ENCODE results near the gene MME. TPM values are rescaled to one million over a fixed set of nuclear protein-coding genes. Genes with fewer than 3 reads are reported as not detected.
"Not testable (repeated sequence)": the region's sequence is repeated elsewhere in the genome, so short reads cannot be mapped to it uniquely, and the experiment has no call there.

The MME gene
- total RNA-seq, 2 donors from 2014 or later = 0.18 to 0.45 TPM

DNA sequence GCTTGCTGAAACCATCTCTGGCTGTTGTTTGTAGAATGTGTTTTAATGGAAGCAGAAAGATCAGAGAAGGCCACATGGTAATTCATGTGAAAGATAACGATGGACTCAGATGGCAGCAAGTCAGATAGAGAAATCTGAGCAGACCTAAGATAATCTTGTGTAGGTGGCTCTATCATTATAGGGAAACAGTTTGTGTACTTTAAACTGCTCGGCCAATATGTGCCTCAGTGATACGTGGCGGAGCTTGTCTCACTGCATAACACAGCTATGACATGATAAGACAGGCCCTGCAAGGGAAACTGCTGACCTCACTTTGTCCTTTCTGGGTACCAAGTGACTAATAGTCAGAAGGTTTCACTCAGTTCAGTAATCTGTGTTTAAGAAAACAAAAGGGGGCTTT lies 51.0 kb downstream of the MME start:
- no peaks in the 10 kb centered on the region for H3K9me3 ChIP-seq (ENCODE audit: control insufficient read depth, low read length, poor library complexity, severe bottlenecking)
- no peak for ATAC-seq
- no peak for DNase-seq
- Mint-ChIP-seq H3K4me1 (no peaks in the 10 kb centered on the region), H3K4me3 (no peak overlapping the region), H3K36me3 (ENCODE audit: low read depth) (no peaks in the 10 kb centered on the region), H3K27me3 (no peaks in the 10 kb centered on the region), H3K27ac (no peak overlapping the region)

- not testable (repeated sequence) for H3K27me3 Mint-ChIP-seq; H3K36me3 Mint-ChIP-seq (ENCODE audit: low read depth); DNase-seq; ATAC-seq; H3K4me1 Mint-ChIP-seq; H3K4me3 Mint-ChIP-seq; H3K9me3 ChIP-seq (ENCODE audit: control insufficient read depth, low read length, poor library complexity, severe bottlenecking); H3K27ac Mint-ChIP-seq
Measured at GRCh38 chr3:155134311-155134710, 54.2 kb downstream of the MME start.

GRCh38 chr3:155135003-155135402 lies 54.9 kb downstream of the MME start:
- DNase-seq (no peak), ATAC-seq (no peak)
- Mint-ChIP-seq H3K4me3 (no peak overlapping the region), H3K36me3 (ENCODE audit: low read depth) (no peaks in the 10 kb centered on the region), H3K4me1 (no peaks in the 10 kb centered on the region), H3K27ac (no peak overlapping the region), H3K27me3 (no peaks in the 10 kb centered on the region)
- no peaks in the 10 kb centered on the region for H3K9me3 ChIP-seq (ENCODE audit: control insufficient read depth, low read length, poor library complexity, severe bottlenecking)

DNA sequence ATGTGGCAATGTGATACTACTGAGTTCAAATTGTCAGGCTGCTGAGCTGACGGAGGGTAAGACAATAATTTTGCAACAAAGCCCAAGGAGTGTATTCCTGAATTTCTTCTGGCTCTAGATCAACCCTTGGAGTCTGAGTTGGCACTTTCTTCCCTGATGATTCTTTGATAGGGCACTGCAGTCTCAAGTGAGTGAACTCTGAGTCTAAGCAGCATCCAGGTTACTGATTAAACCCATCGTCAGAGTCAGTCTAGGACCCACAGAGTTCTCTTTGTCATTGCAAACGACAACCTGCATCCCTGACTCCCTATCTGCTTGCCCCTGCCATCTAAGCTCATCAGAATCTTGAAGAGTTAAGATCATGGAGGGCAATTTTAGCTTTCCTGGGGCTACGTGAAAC lies 58.6 kb downstream of the MME start:
- ATAC-seq = no peak
- DNase-seq = no peak
- no peaks in the 10 kb centered on the region for H3K9me3 ChIP-seq (ENCODE audit: control insufficient read depth, low read length, poor library complexity, severe bottlenecking)
- Mint-ChIP-seq H3K27ac (no peak overlapping the region), H3K36me3 (ENCODE audit: low read depth) (no peaks in the 10 kb centered on the region), H3K4me1 (no peaks in the 10 kb centered on the region), H3K27me3 (no peaks in the 10 kb centered on the region), H3K4me3 (no peak overlapping the region)

DNA sequence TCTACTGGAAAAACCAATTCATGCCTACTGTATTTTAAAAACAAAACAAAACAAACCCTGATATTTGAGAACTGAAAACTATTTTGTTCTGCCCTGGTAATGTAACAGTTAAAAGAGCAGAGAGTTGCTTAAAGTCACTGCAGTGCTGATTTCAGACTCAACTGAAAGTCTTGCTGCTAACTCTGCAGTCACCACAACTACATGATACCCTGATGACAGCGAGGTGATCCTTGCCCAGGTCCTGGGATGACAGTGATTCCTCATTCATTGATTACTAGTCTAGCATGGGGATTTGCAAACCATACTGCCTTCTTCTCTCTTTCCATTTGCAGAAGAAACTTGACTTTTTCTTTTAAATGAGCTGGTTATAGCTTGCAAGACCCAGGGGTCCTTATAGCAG lies 67.5 kb downstream of the MME start:
- Mint-ChIP-seq H3K27me3 (no peaks in the 10 kb centered on the region), H3K36me3 (ENCODE audit: low read depth) (no peaks in the 10 kb centered on the region), H3K4me1 (no peaks in the 10 kb centered on the region), H3K4me3 (no peak overlapping the region), H3K27ac (no peak overlapping the region)
- no peak for ATAC-seq
- H3K9me3 ChIP-seq (ENCODE audit: control insufficient read depth, low read length, poor library complexity, severe bottlenecking) = no peaks in the 10 kb centered on the region
- no peak for DNase-seq

- no peak overlapping the region for H3K4me3 Mint-ChIP-seq
- H3K27me3 Mint-ChIP-seq = no peaks in the 10 kb centered on the region
- H3K36me3 Mint-ChIP-seq (ENCODE audit: low read depth) = no peaks in the 10 kb centered on the region
- peaks cover 2% of the 10 kb centered on the region for H3K4me1 Mint-ChIP-seq
- ATAC-seq (no peak), DNase-seq (no peak)
- no peak overlapping the region for H3K27ac Mint-ChIP-seq
- no peaks in the 10 kb centered on the region for H3K9me3 ChIP-seq (ENCODE audit: control insufficient read depth, low read length, poor library complexity, severe bottlenecking)
Measured at GRCh38 chr3:155149494-155149893, 69.4 kb downstream of the MME start.

- H3K9me3 ChIP-seq (ENCODE audit: control insufficient read depth, low read length, poor library complexity, severe bottlenecking) = no peaks in the 10 kb centered on the region
- no peak for DNase-seq
- ATAC-seq = no peak
- Mint-ChIP-seq H3K36me3 (ENCODE audit: low read depth) (no peaks in the 10 kb centered on the region), H3K4me1 (peaks cover 2% of the 10 kb centered on the region), H3K27me3 (no peaks in the 10 kb centered on the region), H3K27ac (no peak overlapping the region), H3K4me3 (no peak overlapping the region)
Measured at GRCh38 chr3:155153242-155154186, 73.4 kb downstream of the MME start.

- Mint-ChIP-seq H3K4me1 (peaks cover 2% of the 10 kb centered on the region), H3K27me3 (no peaks in the 10 kb centered on the region), H3K27ac (no peak overlapping the region), H3K4me3 (no peak overlapping the region), H3K36me3 (ENCODE audit: low read depth) (no peaks in the 10 kb centered on the region)
- ATAC-seq = no peak
- no peaks in the 10 kb centered on the region for H3K9me3 ChIP-seq (ENCODE audit: control insufficient read depth, low read length, poor library complexity, severe bottlenecking)
- DNase-seq = no peak
Measured at GRCh38 chr3:155154255-155154654, 74.1 kb downstream of the MME start.

- DNase-seq (no peak), ATAC-seq (no peak)
- H3K36me3 Mint-ChIP-seq (ENCODE audit: low read depth) = no peaks in the 10 kb centered on the region
- H3K4me1 Mint-ChIP-seq = peaks cover 2% of the 10 kb centered on the region
- H3K27ac Mint-ChIP-seq = no peak overlapping the region
- no peaks in the 10 kb centered on the region for H3K9me3 ChIP-seq (ENCODE audit: control insufficient read depth, low read length, poor library complexity, severe bottlenecking)
- H3K4me3 Mint-ChIP-seq = no peak overlapping the region
- H3K27me3 Mint-ChIP-seq = no peaks in the 10 kb centered on the region
Measured at GRCh38 chr3:155158346-155159037, 78.4 kb downstream of the MME start.

DNA sequence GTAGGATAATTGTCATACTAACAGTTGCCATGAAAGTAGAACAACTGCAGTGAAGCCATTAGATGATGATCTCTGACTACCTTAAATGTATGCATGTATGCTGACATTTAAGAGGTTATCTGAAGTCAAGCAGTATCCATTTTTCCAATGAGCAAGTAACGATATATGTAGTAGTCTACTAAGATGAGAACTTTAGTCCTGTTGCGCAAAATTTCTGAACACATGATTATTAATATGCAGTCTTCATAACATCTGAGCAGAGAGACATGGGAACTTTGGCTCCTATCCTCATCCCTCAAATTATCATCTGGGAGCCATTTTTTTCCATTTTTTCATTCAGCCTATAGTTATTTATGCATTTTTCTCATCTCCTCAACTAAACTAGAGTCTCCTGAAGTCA lies 79.2 kb downstream of the MME start:
- ATAC-seq (no peak), DNase-seq (no peak)
- no peaks in the 10 kb centered on the region for H3K27me3 Mint-ChIP-seq

DNA sequence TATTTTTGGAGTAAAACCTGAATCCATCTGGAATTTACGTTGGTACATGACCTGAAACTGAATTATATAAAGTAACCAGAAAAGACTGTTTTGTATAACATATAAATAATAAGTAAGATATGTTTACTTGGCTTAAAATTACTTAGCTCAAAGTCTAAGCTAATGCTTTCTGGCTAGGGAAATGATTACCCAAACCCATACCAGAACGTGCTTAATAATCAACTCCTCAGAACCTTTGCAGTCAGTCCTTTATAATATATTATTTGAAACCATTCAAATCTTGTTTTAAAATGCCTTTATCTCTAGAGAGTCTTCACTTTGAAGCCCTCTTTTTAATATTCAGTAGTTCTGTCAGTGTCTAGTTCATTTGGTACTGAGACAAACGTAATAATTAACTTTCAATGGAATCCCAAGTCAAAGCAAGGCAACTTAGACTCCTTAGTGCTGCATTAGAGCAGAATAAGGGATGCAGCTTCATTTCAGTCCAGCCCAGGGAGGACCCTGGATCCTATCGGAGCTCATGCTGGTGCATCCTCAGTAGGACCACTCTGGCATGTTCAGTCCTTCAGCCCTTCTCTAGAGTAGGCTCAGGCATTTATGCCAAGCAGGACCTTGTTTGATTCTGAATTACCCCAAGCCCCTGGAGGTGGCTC lies 81.6 kb downstream of the MME start:
- Mint-ChIP-seq H3K36me3 (ENCODE audit: low read depth) (no peaks in the 10 kb centered on the region), H3K27ac (no peak overlapping the region), H3K4me1 (no peaks in the 10 kb centered on the region), H3K27me3 (no peaks in the 10 kb centered on the region), H3K4me3 (no peak overlapping the region)
- H3K9me3 ChIP-seq (ENCODE audit: control insufficient read depth, low read length, poor library complexity, severe bottlenecking) = no peaks in the 10 kb centered on the region
- no peak for DNase-seq
- ATAC-seq = no peak

More for the DNA sequence above, 79.2 kb downstream of the MME start:
- Mint-ChIP-seq H3K4me1 (no peaks in the 10 kb centered on the region), H3K36me3 (ENCODE audit: low read depth) (no peaks in the 10 kb centered on the region), H3K4me3 (no peak overlapping the region), H3K27ac (no peak overlapping the region)
- no peaks in the 10 kb centered on the region for H3K9me3 ChIP-seq (ENCODE audit: control insufficient read depth, low read length, poor library complexity, severe bottlenecking)

DNA sequence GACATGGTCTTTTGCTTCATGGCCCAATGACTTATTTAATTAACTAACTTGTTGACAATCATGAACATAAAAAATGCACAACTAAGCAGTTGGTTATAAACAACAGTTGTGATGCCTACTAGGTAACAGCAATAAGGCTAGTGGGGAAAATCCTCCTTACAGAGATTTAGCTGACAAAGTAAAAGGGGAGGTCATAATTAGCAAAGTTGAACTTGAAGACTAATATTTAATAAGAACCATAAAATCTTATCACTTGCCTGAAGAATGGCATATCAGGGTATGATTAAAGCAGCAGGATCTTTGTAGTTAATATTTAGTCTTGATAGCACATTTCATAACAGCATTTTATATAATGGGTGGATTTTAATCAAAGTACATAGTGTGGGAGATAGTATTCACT lies 84.2 kb downstream of the MME start:
- Mint-ChIP-seq H3K4me3 (no peak overlapping the region), H3K4me1 (no peaks in the 10 kb centered on the region), H3K36me3 (ENCODE audit: low read depth) (no peaks in the 10 kb centered on the region), H3K27ac (no peak overlapping the region), H3K27me3 (no peaks in the 10 kb centered on the region)
- DNase-seq = no peak
- H3K9me3 ChIP-seq (ENCODE audit: control insufficient read depth, low read length, poor library complexity, severe bottlenecking) = no peaks in the 10 kb centered on the region
- ATAC-seq = no peak

DNA sequence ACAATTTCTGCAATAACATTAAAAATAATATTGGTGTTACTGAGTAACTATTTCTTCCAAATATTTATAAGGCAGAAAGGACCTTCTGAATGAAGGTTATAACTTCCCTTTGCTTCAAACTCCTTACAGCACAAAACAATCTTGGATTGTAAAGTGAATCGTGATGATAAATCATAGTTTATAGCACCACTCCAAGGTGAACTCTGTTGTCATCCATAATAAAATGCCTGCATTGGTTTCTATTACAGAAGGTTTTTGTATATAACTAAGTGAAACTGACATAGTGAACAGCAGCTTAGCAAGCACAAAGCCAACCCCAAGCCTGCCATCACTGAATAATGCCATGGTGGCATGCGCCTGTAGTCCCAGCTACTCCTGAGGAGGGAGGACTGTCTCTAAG lies 86.3 kb downstream of the MME start:
- no peak for ATAC-seq
- no peaks in the 10 kb centered on the region for H3K9me3 ChIP-seq (ENCODE audit: control insufficient read depth, low read length, poor library complexity, severe bottlenecking)
- H3K27me3 Mint-ChIP-seq = no peaks in the 10 kb centered on the region
- no peak overlapping the region for H3K4me3 Mint-ChIP-seq
- no peak overlapping the region for H3K27ac Mint-ChIP-seq
- no peaks in the 10 kb centered on the region for H3K36me3 Mint-ChIP-seq (ENCODE audit: low read depth)
- H3K4me1 Mint-ChIP-seq = no peaks in the 10 kb centered on the region
- no peak for DNase-seq
